ENCODE data around the gene AKAP8L. TPM values are rescaled to one million over a fixed set of nuclear protein-coding genes. Genes with fewer than 3 reads are reported as not detected.
A peak's percentile ranks its signal among the peaks of the same experiment; 100 is the strongest.

The AKAP8L gene
- total RNA-seq, 1 experiment from 2014 or later = 123 TPM

DNA sequence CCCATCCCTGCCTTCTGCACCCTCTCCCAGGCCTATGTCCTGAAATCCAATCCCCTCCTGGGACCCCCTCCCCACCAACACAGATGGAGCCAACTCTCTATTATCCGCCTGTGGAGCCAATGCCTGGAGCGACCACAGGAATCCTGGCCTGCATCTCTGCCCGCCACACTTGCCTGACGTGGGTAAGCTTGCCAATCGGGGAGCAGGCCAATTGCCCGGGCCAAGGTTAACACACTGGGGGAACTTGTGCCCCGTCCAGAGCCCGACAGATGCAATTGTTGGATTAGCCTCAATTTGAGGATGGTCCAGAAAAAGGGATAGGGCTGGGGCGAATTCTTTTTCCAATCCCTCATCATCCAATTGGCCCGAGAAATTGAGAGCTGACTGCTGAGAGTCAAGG is 25.1 kb upstream of the AKAP8L start:
- no peaks in the 10 kb centered on the region; a peak in 2 of 5 replicates for H3K9me3 Mint-ChIP-seq
- Histone ChIP-seq H3K56ac (ENCODE audit: insufficient read length, low read depth, low read length) (no peak overlapping the region), H2BK12ac (ENCODE audit: insufficient read length, low read depth, low read length) (no peak overlapping the region), H4K5ac (ENCODE audit: insufficient read length, low read depth, low read length) (no peak overlapping the region), H3K9ac (ENCODE audit: extremely low read depth, insufficient read length, low read length) (no peak overlapping the region), H3T11ph (ENCODE audit: low read length) (no peak overlapping the region), H3K4me1 (ENCODE audit: insufficient read depth, low read length) (no peaks in the 10 kb centered on the region), H3K23me2 (ENCODE audit: insufficient read length, low read depth, low read length, poor library complexity, severe bottlenecking) (peaks cover 4% of the 10 kb centered on the region), H3K9me3 (ENCODE audit: control insufficient read depth, low read depth, low read length) (no peaks in the 10 kb centered on the region), H2BK5ac (ENCODE audit: insufficient read length, low read length) (no peak overlapping the region), H3K79me2 (ENCODE audit: insufficient read depth, low read length) (no peaks in the 10 kb centered on the region), H2AK5ac (ENCODE audit: insufficient read length, low read length) (no peak overlapping the region), H2BK20ac (ENCODE audit: low read depth, low read length, poor library complexity, severe bottlenecking) (no peak overlapping the region), H2BK120ac (ENCODE audit: low read depth, low read length, poor library complexity, severe bottlenecking) (no peak overlapping the region), H3K23ac (ENCODE audit: insufficient read length, low read depth, low read length) (no peak overlapping the region), H3K4ac (ENCODE audit: low read depth, low read length) (no peak overlapping the region), H3K14ac (ENCODE audit: insufficient read depth, low read length) (no peak overlapping the region), H4K8ac (replicated peaks; ENCODE audit: insufficient read length, low read depth, low read length) (no peak overlapping the region), H3K79me1 (ENCODE audit: insufficient read depth, low read depth, low read length, poor library complexity, severe bottlenecking) (no peaks in the 10 kb centered on the region), H2AFZ (ENCODE audit: low read length) (no peak overlapping the region), H3K27ac (ENCODE audit: insufficient read length, low read depth, low read length) (no peak overlapping the region), H3K27me3 (ENCODE audit: insufficient read depth, low read length) (no peaks in the 10 kb centered on the region), H3K18ac (ENCODE audit: insufficient read length, low read depth, low read length) (no peak overlapping the region), H4K20me1 (ENCODE audit: control insufficient read depth, insufficient read depth, insufficient read length) (no peaks in the 10 kb centered on the region), H4K91ac (ENCODE audit: insufficient read length, low read depth, low read length) (no peak overlapping the region), H2BK15ac (ENCODE audit: low read depth, low read length) (no peak overlapping the region), H3K4me2 (ENCODE audit: insufficient read depth, insufficient read length, low read length) (no peak overlapping the region)
- H3K27ac Mint-ChIP-seq = no peak overlapping the region
- no peak for DNase-seq
- no CpG with 5 or more reads among the region's 10 CpGs for WGBS (ENCODE audit: extremely low coverage, insufficient read length, low lambda C conversion rate)
- 0 out of 5 replicates have a peak overlapping the region, but pooled peaks of 1 of the 2 experiments have one; percentile 9 for H3K4me3 Mint-ChIP-seq
- peaks cover 2% of the 10 kb centered on the region; the same call in 1 of the 2 replicates for H3K27me3 Mint-ChIP-seq (ENCODE audit: low read depth)
- H3K4me1 Mint-ChIP-seq = peaks cover 5 to 6% of the 10 kb centered on the region in 2 experiments
- TF ChIP-seq CTCF (conservative IDR thresholded peaks at IDR 0.05) = no peak
- H3K36me3 Mint-ChIP-seq (ENCODE audit: insufficient read depth in 1 of 3, low read depth in 3 of 3) = no peaks in the 10 kb centered on the region
